ENCODE measurements around the gene LIMA1.
"Not testable (repeated sequence)": the region's sequence is repeated elsewhere in the genome, so short reads cannot be mapped to it uniquely, and the experiment has no call there.

LIMA1 gene

GRCh38 chr12:50297996-50298395 lies 14.7 kb upstream of the LIMA1 start:
- H3K9me3 ChIP-seq (ENCODE audit: insufficient read depth, low read length) = no peaks in the 10 kb centered on the region
- TF ChIP-seq CTCF (IDR thresholded peaks at IDR 0.05; ENCODE audit: insufficient read depth, low read length, poor library complexity, severe bottlenecking) = no peak
- no peak for TF ChIP-seq EZH2phosphoT487 (conservative IDR thresholded peaks at IDR 0.05; ENCODE audit: low read length)
- no peak overlapping the region for H3K4me2 ChIP-seq (ENCODE audit: low read depth, low read length, poor library complexity, severe bottlenecking)
- H3K79me2 ChIP-seq (ENCODE audit: insufficient read depth, low read length) = no peaks in the 10 kb centered on the region
- no peaks in the 10 kb centered on the region; the same call in 1 of the 2 replicates for H3F3A ChIP-seq (ENCODE audit: insufficient read depth)
- H3K9me2 ChIP-seq (replicated peaks; ENCODE audit: insufficient read depth, low read length) = no peaks in the 10 kb centered on the region
- H3K4me3 ChIP-seq (ENCODE audit: insufficient read depth, low read length, poor library complexity, severe bottlenecking) = no peak overlapping the region
- H2AFZ ChIP-seq (ENCODE audit: low read depth, low read length, severe bottlenecking) = no peak overlapping the region
- H3K36me3 ChIP-seq (ENCODE audit: low read length) = no peaks in the 10 kb centered on the region
- no peaks in the 10 kb centered on the region for H3K27me3 ChIP-seq (ENCODE audit: low read length)
- H3K27ac ChIP-seq (ENCODE audit: low read depth, low read length) = no peak overlapping the region
- no peak overlapping the region for H3K9ac ChIP-seq (ENCODE audit: low read length)
- no peaks in the 10 kb centered on the region for H4K20me1 ChIP-seq (ENCODE audit: low read depth, low read length)

- no peaks in the 10 kb centered on the region for H3K9me2 ChIP-seq (replicated peaks; ENCODE audit: insufficient read depth, low read length)
- no peak for TF ChIP-seq EZH2phosphoT487 (conservative IDR thresholded peaks at IDR 0.05; ENCODE audit: low read length)
- no peak for TF ChIP-seq CTCF (IDR thresholded peaks at IDR 0.05; ENCODE audit: insufficient read depth, low read length, poor library complexity, severe bottlenecking)
- H4K20me1 ChIP-seq (ENCODE audit: low read depth, low read length) = no peaks in the 10 kb centered on the region
- H3K36me3 ChIP-seq (ENCODE audit: low read length) = no peaks in the 10 kb centered on the region
- H2AFZ ChIP-seq (ENCODE audit: low read depth, low read length, severe bottlenecking) = no peak overlapping the region
- H3K4me2 ChIP-seq (ENCODE audit: low read depth, low read length, poor library complexity, severe bottlenecking) = no peak overlapping the region
- no peaks in the 10 kb centered on the region for H3K9me3 ChIP-seq (ENCODE audit: insufficient read depth, low read length)
- H3K4me3 ChIP-seq (ENCODE audit: insufficient read depth, low read length, poor library complexity, severe bottlenecking) = no peak overlapping the region
- no peaks in the 10 kb centered on the region; the same call in 1 of the 2 replicates for H3F3A ChIP-seq (ENCODE audit: insufficient read depth)
- no peak overlapping the region for H3K27ac ChIP-seq (ENCODE audit: low read depth, low read length)
- H3K79me2 ChIP-seq (ENCODE audit: insufficient read depth, low read length) = no peaks in the 10 kb centered on the region
- H3K9ac ChIP-seq (ENCODE audit: low read length) = no peak overlapping the region
- no peaks in the 10 kb centered on the region for H3K27me3 ChIP-seq (ENCODE audit: low read length)
Measured at GRCh38 chr12:50297027-50297426, 13.7 kb upstream of the LIMA1 start.

- no peaks in the 10 kb centered on the region for H3K9me3 ChIP-seq (ENCODE audit: insufficient read depth, low read length)
- no peak overlapping the region for H2AFZ ChIP-seq (ENCODE audit: low read depth, low read length, severe bottlenecking)
- H3K79me2 ChIP-seq (ENCODE audit: insufficient read depth, low read length) = no peaks in the 10 kb centered on the region
- H3K36me3 ChIP-seq (ENCODE audit: low read length) = no peaks in the 10 kb centered on the region
- no peak overlapping the region for H3K27ac ChIP-seq (ENCODE audit: low read depth, low read length)
- no peak overlapping the region for H3K4me3 ChIP-seq (ENCODE audit: insufficient read depth, low read length, poor library complexity, severe bottlenecking)
- H3F3A ChIP-seq (ENCODE audit: insufficient read depth) = no peaks in the 10 kb centered on the region; the same call in 1 of the 2 replicates
- no peak overlapping the region for H3K9ac ChIP-seq (ENCODE audit: low read length)
- H3K4me2 ChIP-seq (ENCODE audit: low read depth, low read length, poor library complexity, severe bottlenecking) = no peak overlapping the region
- no peaks in the 10 kb centered on the region for H4K20me1 ChIP-seq (ENCODE audit: low read depth, low read length)
- TF ChIP-seq EZH2phosphoT487 (conservative IDR thresholded peaks at IDR 0.05; ENCODE audit: low read length) = no peak
- H3K27me3 ChIP-seq (ENCODE audit: low read length) = no peaks in the 10 kb centered on the region
- H3K9me2 ChIP-seq (replicated peaks; ENCODE audit: insufficient read depth, low read length) = no peaks in the 10 kb centered on the region
Measured at GRCh38 chr12:50296554-50296953, 13.2 kb upstream of the LIMA1 start.

- Histone ChIP-seq H3K9me3 (ENCODE audit: insufficient read depth, low read length) (no peaks in the 10 kb centered on the region), H3K27ac (ENCODE audit: low read depth, low read length) (no peak overlapping the region), H3K4me2 (ENCODE audit: low read depth, low read length, poor library complexity, severe bottlenecking) (no peak overlapping the region), H3K79me2 (ENCODE audit: insufficient read depth, low read length) (no peaks in the 10 kb centered on the region), H3K9me2 (replicated peaks; ENCODE audit: insufficient read depth, low read length) (no peaks in the 10 kb centered on the region), H3K36me3 (ENCODE audit: low read length) (no peaks in the 10 kb centered on the region), H4K20me1 (ENCODE audit: low read depth, low read length) (no peaks in the 10 kb centered on the region), H3F3A (ENCODE audit: insufficient read depth) (no peaks in the 10 kb centered on the region), H3K9ac (ENCODE audit: low read length) (no peak overlapping the region), H2AFZ (ENCODE audit: low read depth, low read length, severe bottlenecking) (no peak overlapping the region), H3K4me3 (ENCODE audit: insufficient read depth, low read length, poor library complexity, severe bottlenecking) (no peak overlapping the region), H3K27me3 (ENCODE audit: low read length) (no peaks in the 10 kb centered on the region)
- TF ChIP-seq EZH2phosphoT487 (conservative IDR thresholded peaks at IDR 0.05; ENCODE audit: low read length) (no peak), CTCF (IDR thresholded peaks at IDR 0.05; ENCODE audit: insufficient read depth, low read length, poor library complexity, severe bottlenecking) (no peak)
Measured at GRCh38 chr12:50291377-50291776, 8.1 kb upstream of the LIMA1 start.

- H2AFZ ChIP-seq (ENCODE audit: low read depth, low read length, severe bottlenecking); H3K27me3 ChIP-seq (ENCODE audit: low read length); H3K9ac ChIP-seq (ENCODE audit: low read length); H3K79me2 ChIP-seq (ENCODE audit: insufficient read depth, low read length); H3K4me2 ChIP-seq (ENCODE audit: low read depth, low read length, poor library complexity, severe bottlenecking); H4K20me1 ChIP-seq (ENCODE audit: low read depth, low read length); H3K4me3 ChIP-seq (ENCODE audit: insufficient read depth, low read length, poor library complexity, severe bottlenecking); H3K36me3 ChIP-seq (ENCODE audit: low read length); H3K9me2 ChIP-seq (replicated peaks; ENCODE audit: insufficient read depth, low read length); H3F3A ChIP-seq (ENCODE audit: insufficient read depth); H3K27ac ChIP-seq (ENCODE audit: low read depth, low read length); H3K9me3 ChIP-seq (ENCODE audit: insufficient read depth, low read length): not testable (repeated sequence)
Measured at GRCh38 chr12:50290692-50291091, 7.4 kb upstream of the LIMA1 start.
